HG02588 (cell line): ENCODE data around the gene FXYD6.

Experiments used
- ATAC-seq: cut with Tn5 transposase; IDR thresholded peaks from one replicate; pipeline ENCODE4 v1.9.1; 2021; ENCODE audit warnings: mild to moderate bottlenecking, moderate library complexity; ENCODE audit not compliant: unreplicated experiment

Gene FXYD6

DNA sequence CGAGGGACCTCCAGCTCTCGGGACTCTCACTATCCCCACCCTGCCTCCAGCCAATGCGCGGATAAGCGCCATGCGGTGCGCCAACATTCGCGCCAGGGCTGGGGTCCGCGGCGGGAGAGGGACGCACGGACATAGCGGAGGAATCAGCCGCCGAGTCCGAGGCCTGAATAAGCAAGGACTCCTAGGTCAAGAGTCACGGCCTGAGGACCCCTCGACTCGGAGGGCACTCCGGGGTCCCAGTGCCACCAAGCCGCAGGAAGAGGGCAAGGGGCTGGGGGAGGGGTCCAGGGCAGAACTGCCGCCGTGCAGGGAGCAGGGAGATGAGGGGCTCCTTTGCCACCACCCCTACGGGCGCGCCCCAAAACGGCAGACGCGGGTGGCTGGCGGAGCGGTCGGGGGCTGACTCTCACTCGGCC, 80.0 kb downstream of the FXYD6 start:
- ATAC-seq: no peak

DNA sequence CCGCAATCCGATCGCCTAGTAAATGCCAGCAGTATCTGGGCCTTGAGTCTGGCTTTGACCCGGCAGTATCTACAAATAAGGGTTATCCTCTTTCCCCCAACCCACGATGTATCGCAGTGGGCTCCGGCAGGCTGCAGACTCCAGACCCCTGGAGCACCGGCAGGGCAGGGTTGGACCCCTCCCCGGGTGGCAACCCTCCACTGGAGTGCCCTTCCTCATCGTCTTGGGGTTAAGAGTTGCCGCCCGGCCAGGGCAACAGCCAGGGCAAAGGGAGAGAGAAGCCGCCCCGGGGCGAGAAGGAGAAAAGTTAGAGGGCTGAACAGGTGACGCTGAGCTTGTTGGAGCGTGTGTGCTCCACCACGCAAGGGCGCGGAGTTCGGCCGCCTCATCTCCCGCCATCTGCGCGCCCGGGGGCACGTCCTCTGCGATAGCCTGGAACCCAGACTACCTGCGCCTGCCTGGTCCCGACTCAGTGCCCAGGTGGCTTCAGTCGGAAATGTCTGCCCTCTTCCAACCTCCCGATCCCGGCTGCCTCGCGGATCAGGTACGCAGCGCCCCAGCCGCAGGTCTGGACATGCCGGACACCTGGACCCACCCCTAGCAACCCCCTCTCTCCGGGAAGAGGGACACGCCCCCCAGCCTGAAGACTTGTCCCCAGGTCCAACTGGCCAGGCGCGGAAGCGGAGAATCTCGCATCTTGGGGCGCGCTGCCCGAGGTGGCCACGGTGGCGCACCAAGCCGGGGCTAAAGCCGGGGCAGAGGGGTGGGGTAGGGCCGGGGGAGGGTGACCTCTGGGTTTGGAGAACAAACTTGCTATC, 80.6 kb downstream of the FXYD6 start:
- ATAC-seq: no peak

DNA sequence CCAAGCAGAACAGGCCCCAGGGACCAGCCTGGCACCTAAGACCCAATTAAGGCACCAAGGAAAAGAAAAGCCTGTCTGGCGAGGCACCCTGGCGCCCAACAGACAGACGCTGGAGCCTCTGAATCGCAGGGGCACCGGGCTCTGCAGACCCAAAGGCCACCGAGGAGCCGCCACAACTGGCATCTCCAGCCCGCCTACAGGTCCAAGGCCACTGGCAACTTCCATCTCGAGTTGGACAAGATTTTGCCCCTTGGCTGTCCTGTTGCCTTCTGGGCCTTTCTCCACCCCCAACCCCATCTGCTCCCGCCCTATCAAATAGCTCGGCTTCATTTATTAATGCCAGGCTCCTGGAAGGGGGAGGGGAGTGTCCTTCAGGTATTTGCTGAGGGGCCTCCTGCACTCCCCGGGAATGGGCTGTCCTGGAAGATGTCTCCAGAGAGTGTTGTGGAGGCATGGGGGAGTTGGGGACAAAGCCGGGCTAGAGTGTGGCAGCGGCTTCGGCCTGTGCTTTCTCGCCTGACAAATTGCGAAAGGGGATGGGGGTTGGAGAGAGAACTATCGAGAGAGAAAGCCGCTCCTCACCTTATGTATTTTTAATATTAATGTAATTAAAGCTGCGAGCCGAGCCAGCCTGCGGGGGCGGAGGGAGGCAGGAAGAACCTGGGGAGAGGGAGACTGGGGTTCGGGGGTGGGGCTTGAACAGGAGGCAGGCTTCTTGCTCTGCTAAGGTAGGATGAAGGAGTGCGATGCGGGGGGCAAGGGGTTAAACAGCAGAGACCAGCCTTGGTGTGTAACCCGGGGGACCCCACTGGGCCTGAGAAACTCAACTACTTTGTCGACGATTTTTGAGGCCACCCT, 81.5 kb downstream of the FXYD6 start:
- no peak for ATAC-seq

DNA sequence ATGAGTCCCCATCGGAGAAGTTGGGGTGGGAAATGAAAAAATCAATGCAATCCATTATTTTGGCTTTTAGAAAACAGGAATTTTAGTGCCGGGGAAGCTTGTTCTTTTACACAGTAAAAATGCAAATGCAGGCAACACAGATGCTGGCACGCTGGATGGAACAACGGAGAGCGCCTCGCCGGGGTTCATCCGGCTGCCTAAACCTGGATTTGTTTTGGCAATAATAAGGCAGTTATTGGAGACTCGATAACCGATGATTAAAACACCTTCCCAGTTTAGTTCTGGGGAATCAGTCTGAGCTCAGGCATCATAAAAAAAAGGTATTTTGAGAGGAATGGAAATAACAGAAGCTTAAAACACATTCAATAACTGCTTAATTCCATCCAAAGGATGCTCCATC, 82.3 kb downstream of the FXYD6 start:
- no peak for ATAC-seq

DNA sequence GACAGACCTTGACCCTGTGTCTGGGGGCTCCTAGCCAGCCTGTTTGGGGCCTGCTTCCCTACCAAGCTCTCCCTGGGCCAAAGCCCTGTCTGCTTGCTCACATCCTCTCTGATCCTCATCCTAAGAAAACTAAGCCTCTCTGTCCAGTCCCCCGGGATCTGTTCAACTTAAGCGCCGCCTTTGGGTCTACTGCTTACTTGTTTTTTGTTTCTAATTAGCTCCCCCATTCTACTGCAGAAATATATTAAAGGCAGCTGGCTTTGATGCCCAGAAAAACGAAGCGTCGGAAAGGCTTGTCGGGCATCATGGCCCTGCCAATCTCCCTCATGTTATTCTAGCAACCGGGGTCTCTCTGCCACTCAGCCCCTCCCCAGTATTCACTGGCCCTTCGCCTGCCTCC, 82.9 kb downstream of the FXYD6 start:
- no peak for ATAC-seq

DNA sequence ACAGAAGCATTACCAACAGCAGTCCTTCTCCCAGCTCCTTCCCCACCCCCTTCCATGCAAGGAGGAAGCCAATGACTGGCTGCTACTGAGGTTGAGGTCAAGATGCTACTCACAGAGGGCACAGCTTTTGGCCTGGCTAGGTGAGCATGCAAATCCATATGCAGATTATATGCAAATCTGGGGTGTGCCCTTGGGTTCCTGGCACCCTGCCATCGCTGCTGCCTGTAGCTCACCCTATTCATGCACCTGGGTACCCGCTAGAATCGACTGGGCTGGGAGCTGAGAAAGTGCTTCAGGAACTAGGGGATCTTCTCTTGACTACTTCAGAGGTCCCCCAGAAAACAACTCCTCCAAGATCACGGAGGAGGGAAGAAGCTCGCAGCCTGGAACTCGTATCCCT, 83.5 kb downstream of the FXYD6 start:
- ATAC-seq: no peak

DNA sequence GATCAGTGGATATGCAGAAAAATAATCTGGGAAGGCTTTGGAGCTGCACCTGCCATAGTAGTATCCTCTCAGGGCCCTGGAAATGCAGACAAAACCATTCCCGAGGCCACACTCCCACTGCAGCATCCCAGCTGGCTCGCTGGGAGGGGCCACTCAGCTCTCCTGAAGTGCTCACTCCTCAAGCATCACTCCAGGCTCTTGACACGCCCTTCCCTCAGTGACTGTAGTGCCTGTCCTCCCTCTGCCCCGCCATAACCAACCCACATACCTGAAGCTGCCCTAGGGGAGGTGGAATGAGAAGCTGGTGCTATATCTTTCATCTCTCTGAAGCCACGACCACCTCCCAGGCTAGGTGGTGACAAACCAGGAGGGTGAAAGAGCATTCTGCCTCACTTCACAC, 84.2 kb downstream of the FXYD6 start:
- ATAC-seq: no peak

DNA sequence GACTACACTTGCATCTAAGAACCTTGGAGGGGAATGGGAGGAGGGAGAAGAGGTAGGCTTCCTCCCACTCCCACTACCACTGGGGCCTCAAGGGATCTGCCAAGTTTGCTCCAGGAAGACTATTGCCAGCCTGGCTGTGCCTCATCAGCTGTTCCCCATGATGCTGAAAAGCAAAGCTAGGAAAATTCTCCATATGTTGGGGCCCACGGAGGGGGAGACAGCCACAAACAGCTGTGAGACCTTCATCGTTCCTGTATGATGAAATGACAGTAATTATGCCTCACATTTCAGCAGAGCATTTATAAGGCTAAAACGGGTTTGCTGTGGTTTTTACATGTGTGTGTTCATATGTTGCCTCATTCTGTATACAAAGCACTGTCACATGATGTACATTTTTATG, 86.2 kb downstream of the FXYD6 start:
- ATAC-seq: no peak

DNA sequence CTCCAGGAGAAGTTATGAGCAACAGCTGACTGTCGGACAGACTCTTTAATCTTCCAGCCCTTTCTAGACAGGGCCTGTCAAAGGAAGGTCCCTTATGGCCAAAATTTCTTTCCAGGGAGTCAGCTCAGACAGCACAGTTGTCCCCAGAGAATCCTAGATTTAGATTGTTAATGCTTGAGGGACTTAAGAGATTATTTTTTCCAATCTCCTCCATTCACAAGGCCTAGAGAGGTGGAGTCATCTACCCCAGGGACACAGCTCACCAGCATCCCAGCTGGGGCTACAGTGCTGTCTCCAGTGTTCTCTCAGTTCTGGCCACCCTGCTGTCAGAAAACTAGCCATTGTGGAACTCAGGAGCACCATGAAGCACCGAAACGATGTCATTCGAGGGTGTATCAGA, 87.2 kb downstream of the FXYD6 start:
- ATAC-seq: no peak
